ENCODE data around the gene OR4B1. TPM values are rescaled to one million over a fixed set of nuclear protein-coding genes. Genes with fewer than 3 reads are reported as not detected.

OR4B1 gene
- total RNA-seq, 1 donor from 2014 or later = not detected

DNA sequence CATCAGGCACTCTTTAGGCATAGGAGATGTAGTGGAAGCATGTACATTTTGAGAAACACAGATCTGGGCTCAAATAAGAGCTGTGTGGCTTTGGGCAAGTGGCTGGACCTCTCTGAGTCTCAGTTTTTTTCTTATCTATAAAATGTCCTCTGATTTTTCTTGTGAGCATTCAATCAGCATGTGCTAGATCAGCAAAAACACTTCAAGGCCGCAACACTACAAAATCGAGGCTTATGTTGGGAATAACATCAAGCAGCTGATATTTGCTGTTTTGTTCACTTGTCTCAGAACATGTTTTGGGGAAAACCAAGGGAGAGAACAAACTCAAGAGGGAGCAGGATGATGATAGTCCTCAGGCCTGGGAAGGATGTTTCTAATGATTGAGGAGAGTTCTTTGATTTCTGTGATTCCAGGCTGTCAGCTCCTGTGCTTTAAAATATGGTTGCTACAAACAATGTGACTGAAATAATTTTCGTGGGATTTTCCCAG lies 46.9 kb downstream of the OR4B1 start, which contains the start of gene OR4X1:
Gene OR4X1 (plus strand): TSS at position 439 of the 489 bp plus-strand sequence. CDS start 0 bp downstream, at position 439.
- no peak for DNase-seq

Other genes with a start within 250 kb of the OR4B1 start
- 8.1 TPM for gene PTPRJ, start 236.3 kb upstream of the OR4B1 start, total RNA-seq
- not detected for gene OR4X2, start 28.3 kb downstream of the OR4B1 start, total RNA-seq
- not detected for gene OR4X1, start 47.1 kb downstream of the OR4B1 start, total RNA-seq
- not detected for gene OR4S1, start 89.4 kb downstream of the OR4B1 start, total RNA-seq
- not detected for gene OR4C3, start 108.1 kb downstream of the OR4B1 start, total RNA-seq
- gene OR4C5, start 149.7 kb downstream of the OR4B1 start, total RNA-seq = not detected